GM12878 (cell line): ENCODE measurements around the gene BBOX1. TPM values are rescaled to one million over a fixed set of nuclear protein-coding genes. Genes with fewer than 3 reads are reported as not detected.

ENCODE experiments used
- ATAC-seq: fragments of 200-7000 bp; cut with Tn5 transposase; 3 replicates; pipeline ENCODE4 v1.9.1; 2020; ENCODE audit warnings: mild to moderate bottlenecking, moderate library complexity
- BruUV-seq: library from RNA; stranded (reverse); fragments of 400-500 nt; replicated peaks from 2 replicates; lab custom pipeline; 2021; lab: Mats Ljungman, UMichigan
- CTCF ChIA-PET: fragments of 300-600 bp; sonication (Branson Sonifier 250); formaldehyde crosslinking; extraction: SDS; loops from one replicate; lab custom pipeline; 2021; ENCODE audit warnings: inconsistent platforms; lab: Yijun Ruan, JAX
- POLR2A ChIA-PET: fragments of 350-600 bp; formaldehyde crosslinking; extraction: SDS; loops from one replicate; lab custom pipeline; 2021; ENCODE audit warnings: inconsistent platforms; lab: Charles Lee
- RAD21 ChIA-PET: fragments of 300-600 bp; sonication (Branson Sonifier 250); formaldehyde crosslinking; loops from one replicate; lab custom pipeline; 2023; ENCODE audit warnings: antibody characterized with exemption; ENCODE audit not compliant: unreplicated experiment; lab: Charles Lee
- SMC1A ChIA-PET: fragments of 300-600 bp; sonication (Branson Sonifier 250); formaldehyde crosslinking; loops from one replicate; lab custom pipeline; 2023; ENCODE audit not compliant: unreplicated experiment, uncharacterized antibody; lab: Charles Lee
- DNase-seq: peaks from one replicate; pipeline ENCODE4 v3.0.0-alpha.2; 2011; ENCODE audit warnings: low read depth, low spot score
- FAIRE-seq: peaks from 3 replicates; lab custom pipeline; 2011; peaks lifted over from hg19 to GRCh38; lab: Jason Lieb, UNC
- H2AFZ ChIP-seq: 2 replicates; pipeline ENCODE4 v1.6.0; 2011; ENCODE audit warnings: low read depth, low read length, control low read depth; ENCODE audit not compliant: control insufficient read depth
- H3K27ac ChIP-seq: 2 replicates; pipeline ENCODE4 v1.5.1; 2011; ENCODE audit warnings: control low read depth; ENCODE audit not compliant: control insufficient read depth, insufficient read depth
- H3K27me3 ChIP-seq, 2 experiments: replicated peaks in 1 of 2; 2 replicates each; pipeline versions ENCODE4 v1.6.0 to v1.6.1; 2011; ENCODE audit warnings: low read length in 1 of 2; ENCODE audit not compliant: control insufficient read depth in 2 of 2, insufficient read depth in 2 of 2
- H3K36me3 ChIP-seq, 2 experiments: 2 replicates each; pipeline ENCODE4 v1.5.1; 2011; ENCODE audit warnings: low read length in 1 of 2; ENCODE audit not compliant: control insufficient read depth in 2 of 2, insufficient read depth in 2 of 2
- H3K4me1 ChIP-seq: 2 replicates; pipeline ENCODE4 v1.6.1; 2011; ENCODE audit warnings: mild to moderate bottlenecking, low read length, moderate library complexity, mixed read lengths; ENCODE audit not compliant: control insufficient read depth, insufficient read depth
- H3K4me2 ChIP-seq: 2 replicates; pipeline ENCODE4 v1.6.0; 2011; ENCODE audit warnings: control low read depth; ENCODE audit not compliant: control insufficient read depth, insufficient read depth
- H3K4me3 ChIP-seq: fragments of 200-600 bp; sonication (generic); 2 replicates; pipeline ENCODE4 v1.5.1; 2016
- H3K79me2 ChIP-seq: 2 replicates; pipeline ENCODE4 v1.6.0; 2011; ENCODE audit warnings: low read length; ENCODE audit not compliant: control insufficient read depth, insufficient read depth
- H3K9ac ChIP-seq: 2 replicates; pipeline ENCODE4 v1.8.0; 2011; ENCODE audit warnings: low read length, control low read depth, mixed read lengths; ENCODE audit not compliant: control insufficient read depth, insufficient read depth
- H3K9me3 ChIP-seq: replicated peaks from 3 replicates; pipeline ENCODE4 v1.5.1; 2011; ENCODE audit warnings: mild to moderate bottlenecking, low read length; ENCODE audit not compliant: control insufficient read depth, insufficient read depth
- H4K20me1 ChIP-seq: 2 replicates; pipeline ENCODE4 v1.6.0; 2011; ENCODE audit not compliant: control insufficient read depth, insufficient read depth
- ASH2L ChIP-seq: fragments of 300-600, 200-600 bp; sonication (generic); IDR thresholded peaks from 2 replicates; pipeline ENCODE4 v1.6.1; 2017; ENCODE audit warnings: low read depth, mild to moderate bottlenecking, borderline replicate concordance
- CEBPB ChIP-seq, 2 experiments: fragments of 150-350 bp in 1 of 2; IDR thresholded peaks; 2 replicates each; pipeline ENCODE4 v1.6.1; 2012 to 2014; ENCODE audit warnings: low read depth in 2 of 2, low read length in 2 of 2, borderline replicate concordance in 1 of 2, inconsistent platforms in 1 of 2
- ESRRA ChIP-seq: IDR thresholded peaks from 2 replicates; pipeline ENCODE4 v1.6.1; 2012; ENCODE audit warnings: mild to moderate bottlenecking, low read length, improper control_type of control experiment
- EZH2 ChIP-seq: IDR thresholded peaks from 2 replicates; pipeline ENCODE4 v1.6.1; 2012; ENCODE audit warnings: low read depth, mild to moderate bottlenecking, control low read depth, inconsistent platforms, low read length, borderline replicate concordance; ENCODE audit not compliant: control insufficient read depth
- KDM1A ChIP-seq: fragments of 200-600 bp; sonication (generic); IDR thresholded peaks from 2 replicates; pipeline ENCODE4 v1.6.1; 2016; ENCODE audit warnings: borderline replicate concordance
- MYC ChIP-seq: IDR thresholded peaks from 2 replicates; pipeline ENCODE4 v1.6.1; 2011; ENCODE audit warnings: mild to moderate bottlenecking, low read length, moderate library complexity, inconsistent platforms; ENCODE audit not compliant: insufficient read depth, insufficient replicate concordance, insufficient read length, severe bottlenecking
- PML ChIP-seq: IDR thresholded peaks from 2 replicates; pipeline ENCODE4 v1.6.1; 2012; ENCODE audit warnings: low read length, inconsistent platforms
- STAT1 ChIP-seq: fragments of 450-650 bp; conservative IDR thresholded peaks from 2 replicates; pipeline ENCODE4 v1.6.1; 2014; ENCODE audit warnings: antibody characterized with exemption, mild to moderate bottlenecking
- TAF1 ChIP-seq: IDR thresholded peaks from 2 replicates; pipeline ENCODE4 v1.6.1; 2011; ENCODE audit warnings: mild to moderate bottlenecking, low read depth, low read length, borderline replicate concordance
- ZNF622 ChIP-seq: fragments of 450-650 bp; IDR thresholded peaks from 2 replicates; pipeline ENCODE4 v1.6.1; 2017; ENCODE audit warnings: mild to moderate bottlenecking, inconsistent platforms
- WGBS: methylation state at CpG from one replicate; pipeline ENCODE4 v1.1.6; 2016; ENCODE audit warnings: low lambda C conversion rate; ENCODE audit not compliant: insufficient replicate concordance, insufficient coverage; ENCODE audit errors: missing lambda C conversion rate; 5-methylcytosine and 5-hydroxymethylcytosine counted together
- in situ Hi-C: fragments of 300-500 bp; cut with MboI; formaldehyde crosslinking; loops from 9 replicates; pipeline ENCODE4 v1.14.3; 2018; ENCODE audit warnings: mixed read lengths
- intact Hi-C: fragments of 100-400 bp; cut with micrococcal nuclease; formaldehyde crosslinking; loops from one replicate; pipeline ENCODE4 v1.14.2; 2022; ENCODE audit not compliant: unreplicated experiment
- polyA plus RNA-seq, 11 experiments: library from polyadenylated mRNA; depleted of rRNA in 4 of 11; unstranded in 6 of 11; stranded (reverse) in 5 of 11; fragments of >200 nt; fragmentation: Nextera tagmentation in 4 of 11; fragmentation: Illumina TruSeq in 1 of 11; extraction: Ambion mirVana in 4 of 11; extraction: Trizol in 1 of 11; gene quantifications; 1 replicate in 1 of 11; 2 replicates in 10 of 11; pipeline versions ENCODE4 v1.2.1 to v1.2.3, GENCODE V29; 2011 to 2016; ENCODE audit warnings: inconsistent platforms in 2 of 11, missing spikeins in 2 of 11, low read depth in 1 of 11
- total RNA-seq, 4 experiments: library from RNA; depleted of rRNA in 3 of 4; stranded (reverse); fragments of >200 nt in 3 of 4; fragmentation: Illumina TruSeq in 1 of 4; extraction: Trizol in 1 of 4; gene quantifications; 2 replicates each; pipeline versions ENCODE4 v1.2.1 to v1.2.3, GENCODE V29; 2013 to 2021
- TF ChIP-seq, protein P1 (sequence below): fragments of 450-650 bp; IDR thresholded peaks from 2 replicates; pipeline ENCODE4 v1.6.1; 2017; ENCODE audit warnings: mild to moderate bottlenecking
- TF ChIP-seq, protein P2 (sequence below): IDR thresholded peaks from 2 replicates; pipeline ENCODE4 v1.6.1; 2012; ENCODE audit warnings: mild to moderate bottlenecking, low read depth, low read length
- TF ChIP-seq, protein P3 (sequence below): IDR thresholded peaks from 2 replicates; pipeline ENCODE4 v1.6.1; 2012; ENCODE audit warnings: improper control_type of control experiment, low read depth, low read length; ENCODE audit not compliant: insufficient replicate concordance

Gene BBOX1
- total and polyA plus RNA-seq, 10 of the 15 experiments (the other 5 are each of a cell fraction or from before 2014, with no cell fraction given), result 3.5 TPM; not detected in 9

DNA sequence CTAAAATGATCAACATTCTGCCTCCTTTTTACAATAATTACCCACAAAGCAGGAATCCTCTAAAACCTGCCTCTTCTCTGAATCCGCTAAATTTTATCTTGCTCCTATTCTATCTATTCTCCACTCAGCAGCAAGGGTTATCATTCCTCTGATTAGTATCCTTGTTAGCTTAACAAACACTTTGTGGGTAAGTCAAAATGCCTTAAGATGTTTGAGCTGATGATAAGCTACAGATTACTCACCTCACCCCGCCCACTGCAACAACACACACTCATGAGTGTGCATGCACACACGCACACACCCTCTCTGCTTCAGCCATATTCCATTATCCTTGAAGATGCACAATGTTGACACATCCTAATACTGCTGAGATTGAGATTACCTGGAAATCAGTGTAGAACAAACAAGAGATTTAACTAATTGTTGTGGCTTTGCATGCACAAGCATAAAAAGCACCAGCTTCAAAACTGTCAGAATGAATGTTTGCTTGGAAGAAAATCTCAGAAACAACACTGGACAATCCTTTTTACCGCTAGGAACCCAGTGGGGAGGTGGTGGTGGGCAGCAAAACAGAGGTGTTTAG is 130.9 kb downstream of the BBOX1 start:
- in situ Hi-C loops, result no loop called here
- POLR2A ChIA-PET, result no interaction called here
- DNase-seq (no peak), FAIRE-seq (no peak), ATAC-seq (no peak)
- intact Hi-C loops, result no loop called here
- no peaks in the 10 kb centered on the region for H4K20me1 ChIP-seq
- no peaks in the 10 kb centered on the region for H3K36me3 ChIP-seq
- H3K79me2 ChIP-seq, result no peaks in the 10 kb centered on the region
- no peak overlapping the region for H3K9ac ChIP-seq
- no peak overlapping the region for H2AFZ ChIP-seq
- no peak overlapping the region for H3K4me2 ChIP-seq
- H3K27me3 ChIP-seq, result no peaks in the 10 kb centered on the region
- 46% methylated on average over 4 of the region's 4 CpGs for WGBS
- no peaks in the 10 kb centered on the region for H3K9me3 ChIP-seq
- SMC1A ChIA-PET, result interaction anchor here (0.7 kb wide), 1 partner anchor 8 kb away, joined by 3 read pairs; no protein-coding TSS in a partner anchor
- H3K4me3 ChIP-seq, result no peak overlapping the region
- CTCF ChIA-PET, result interaction anchor here (1.0 kb wide), 2 partner anchors 12 to 315 kb away, joined by 3 to 4 read pairs; no protein-coding TSS in a partner anchor
- H3K4me1 ChIP-seq, result no peaks in the 10 kb centered on the region
- H3K27ac ChIP-seq, result no peak overlapping the region
- no TSS peak for BruUV-seq
- RAD21 ChIA-PET, result no interaction called here
- TF ChIP-seq PML, result no peak
- no peak for TF ChIP-seq ASH2L
- TF ChIP-seq STAT1, result no peak
- no peak for TF ChIP-seq ZNF622
- no peak for TF ChIP-seq ESRRA
- no peak for TF ChIP-seq EZH2
- no peak for TF ChIP-seq TAF1
- TF ChIP-seq, protein P1, sequence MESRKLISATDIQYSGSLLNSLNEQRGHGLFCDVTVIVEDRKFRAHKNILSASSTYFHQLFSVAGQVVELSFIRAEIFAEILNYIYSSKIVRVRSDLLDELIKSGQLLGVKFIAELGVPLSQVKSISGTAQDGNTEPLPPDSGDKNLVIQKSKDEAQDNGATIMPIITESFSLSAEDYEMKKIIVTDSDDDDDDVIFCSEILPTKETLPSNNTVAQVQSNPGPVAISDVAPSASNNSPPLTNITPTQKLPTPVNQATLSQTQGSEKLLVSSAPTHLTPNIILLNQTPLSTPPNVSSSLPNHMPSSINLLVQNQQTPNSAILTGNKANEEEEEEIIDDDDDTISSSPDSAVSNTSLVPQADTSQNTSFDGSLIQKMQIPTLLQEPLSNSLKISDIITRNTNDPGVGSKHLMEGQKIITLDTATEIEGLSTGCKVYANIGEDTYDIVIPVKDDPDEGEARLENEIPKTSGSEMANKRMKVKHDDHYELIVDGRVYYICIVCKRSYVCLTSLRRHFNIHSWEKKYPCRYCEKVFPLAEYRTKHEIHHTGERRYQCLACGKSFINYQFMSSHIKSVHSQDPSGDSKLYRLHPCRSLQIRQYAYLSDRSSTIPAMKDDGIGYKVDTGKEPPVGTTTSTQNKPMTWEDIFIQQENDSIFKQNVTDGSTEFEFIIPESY, result no peak
- TF ChIP-seq, protein P2, sequence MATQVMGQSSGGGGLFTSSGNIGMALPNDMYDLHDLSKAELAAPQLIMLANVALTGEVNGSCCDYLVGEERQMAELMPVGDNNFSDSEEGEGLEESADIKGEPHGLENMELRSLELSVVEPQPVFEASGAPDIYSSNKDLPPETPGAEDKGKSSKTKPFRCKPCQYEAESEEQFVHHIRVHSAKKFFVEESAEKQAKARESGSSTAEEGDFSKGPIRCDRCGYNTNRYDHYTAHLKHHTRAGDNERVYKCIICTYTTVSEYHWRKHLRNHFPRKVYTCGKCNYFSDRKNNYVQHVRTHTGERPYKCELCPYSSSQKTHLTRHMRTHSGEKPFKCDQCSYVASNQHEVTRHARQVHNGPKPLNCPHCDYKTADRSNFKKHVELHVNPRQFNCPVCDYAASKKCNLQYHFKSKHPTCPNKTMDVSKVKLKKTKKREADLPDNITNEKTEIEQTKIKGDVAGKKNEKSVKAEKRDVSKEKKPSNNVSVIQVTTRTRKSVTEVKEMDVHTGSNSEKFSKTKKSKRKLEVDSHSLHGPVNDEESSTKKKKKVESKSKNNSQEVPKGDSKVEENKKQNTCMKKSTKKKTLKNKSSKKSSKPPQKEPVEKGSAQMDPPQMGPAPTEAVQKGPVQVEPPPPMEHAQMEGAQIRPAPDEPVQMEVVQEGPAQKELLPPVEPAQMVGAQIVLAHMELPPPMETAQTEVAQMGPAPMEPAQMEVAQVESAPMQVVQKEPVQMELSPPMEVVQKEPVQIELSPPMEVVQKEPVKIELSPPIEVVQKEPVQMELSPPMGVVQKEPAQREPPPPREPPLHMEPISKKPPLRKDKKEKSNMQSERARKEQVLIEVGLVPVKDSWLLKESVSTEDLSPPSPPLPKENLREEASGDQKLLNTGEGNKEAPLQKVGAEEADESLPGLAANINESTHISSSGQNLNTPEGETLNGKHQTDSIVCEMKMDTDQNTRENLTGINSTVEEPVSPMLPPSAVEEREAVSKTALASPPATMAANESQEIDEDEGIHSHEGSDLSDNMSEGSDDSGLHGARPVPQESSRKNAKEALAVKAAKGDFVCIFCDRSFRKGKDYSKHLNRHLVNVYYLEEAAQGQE, result no peak
- no peak for TF ChIP-seq CEBPB (IDR thresholded peaks at IDR 0.05; ENCODE audit: borderline replicate concordance in 1 of 2, low read depth in 2 of 2, low read length in 2 of 2)
- TF ChIP-seq MYC, result no peak
- TF ChIP-seq, protein P3, sequence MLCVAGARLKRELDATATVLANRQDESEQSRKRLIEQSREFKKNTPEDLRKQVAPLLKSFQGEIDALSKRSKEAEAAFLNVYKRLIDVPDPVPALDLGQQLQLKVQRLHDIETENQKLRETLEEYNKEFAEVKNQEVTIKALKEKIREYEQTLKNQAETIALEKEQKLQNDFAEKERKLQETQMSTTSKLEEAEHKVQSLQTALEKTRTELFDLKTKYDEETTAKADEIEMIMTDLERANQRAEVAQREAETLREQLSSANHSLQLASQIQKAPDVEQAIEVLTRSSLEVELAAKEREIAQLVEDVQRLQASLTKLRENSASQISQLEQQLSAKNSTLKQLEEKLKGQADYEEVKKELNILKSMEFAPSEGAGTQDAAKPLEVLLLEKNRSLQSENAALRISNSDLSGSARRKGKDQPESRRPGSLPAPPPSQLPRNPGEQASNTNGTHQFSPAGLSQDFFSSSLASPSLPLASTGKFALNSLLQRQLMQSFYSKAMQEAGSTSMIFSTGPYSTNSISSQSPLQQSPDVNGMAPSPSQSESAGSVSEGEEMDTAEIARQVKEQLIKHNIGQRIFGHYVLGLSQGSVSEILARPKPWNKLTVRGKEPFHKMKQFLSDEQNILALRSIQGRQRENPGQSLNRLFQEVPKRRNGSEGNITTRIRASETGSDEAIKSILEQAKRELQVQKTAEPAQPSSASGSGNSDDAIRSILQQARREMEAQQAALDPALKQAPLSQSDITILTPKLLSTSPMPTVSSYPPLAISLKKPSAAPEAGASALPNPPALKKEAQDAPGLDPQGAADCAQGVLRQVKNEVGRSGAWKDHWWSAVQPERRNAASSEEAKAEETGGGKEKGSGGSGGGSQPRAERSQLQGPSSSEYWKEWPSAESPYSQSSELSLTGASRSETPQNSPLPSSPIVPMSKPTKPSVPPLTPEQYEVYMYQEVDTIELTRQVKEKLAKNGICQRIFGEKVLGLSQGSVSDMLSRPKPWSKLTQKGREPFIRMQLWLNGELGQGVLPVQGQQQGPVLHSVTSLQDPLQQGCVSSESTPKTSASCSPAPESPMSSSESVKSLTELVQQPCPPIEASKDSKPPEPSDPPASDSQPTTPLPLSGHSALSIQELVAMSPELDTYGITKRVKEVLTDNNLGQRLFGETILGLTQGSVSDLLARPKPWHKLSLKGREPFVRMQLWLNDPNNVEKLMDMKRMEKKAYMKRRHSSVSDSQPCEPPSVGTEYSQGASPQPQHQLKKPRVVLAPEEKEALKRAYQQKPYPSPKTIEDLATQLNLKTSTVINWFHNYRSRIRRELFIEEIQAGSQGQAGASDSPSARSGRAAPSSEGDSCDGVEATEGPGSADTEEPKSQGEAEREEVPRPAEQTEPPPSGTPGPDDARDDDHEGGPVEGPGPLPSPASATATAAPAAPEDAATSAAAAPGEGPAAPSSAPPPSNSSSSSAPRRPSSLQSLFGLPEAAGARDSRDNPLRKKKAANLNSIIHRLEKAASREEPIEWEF, result no peak
- no peak for TF ChIP-seq KDM1A
